K562 (cell line): Measurements from ENCODE around the gene DAAM1.

ENCODE experiments used
- CTCF ChIP-seq, 3 experiments: IDR thresholded peaks in 2 of 3; conservative IDR thresholded peaks in 1 of 3; 2 replicates each; pipeline ENCODE4 v1.5.1; 2011 to 2012; ENCODE audit warnings: low read length in 3 of 3, mild to moderate bottlenecking in 3 of 3, control low read depth in 2 of 3, improper control_type of control experiment in 1 of 3, inconsistent platforms in 1 of 3, low read depth in 1 of 3, mixed read lengths in 1 of 3, moderate library complexity in 1 of 3; ENCODE audit not compliant: insufficient read depth in 2 of 3
- EHMT2 ChIP-seq: fragments of 450-650 bp; IDR thresholded peaks from 2 replicates; pipeline ENCODE4 v1.6.1; 2018; ENCODE audit warnings: antibody characterized with exemption
- GATA2 ChIP-seq: sonication (generic); formaldehyde crosslinking; IDR thresholded peaks from 2 replicates; pipeline ENCODE4 v1.4.0; 2020; ENCODE audit warnings: mild to moderate bottlenecking, missing genetic modification reagents
- IFI16 ChIP-seq: fragments of 250-450 bp; sonication (Bioruptor Pico); IDR thresholded peaks from 2 replicates; pipeline ENCODE4 v2.1.2; 2022; ENCODE audit warnings: mild to moderate bottlenecking, inconsistent platforms
- JUN ChIP-seq, 2 experiments: sonication (generic) in 1 of 2; formaldehyde crosslinking in 1 of 2; IDR thresholded peaks; 2 replicates each; pipeline versions ENCODE4 v1.6.1 to v1.8.0; 2012 to 2022; ENCODE audit warnings: borderline replicate concordance in 2 of 2, mild to moderate bottlenecking in 2 of 2, improper control_type of control experiment in 1 of 2, low read depth in 1 of 2, low read length in 1 of 2, missing genetic modification reagents in 1 of 2
- JUND ChIP-seq, 2 experiments: IDR thresholded peaks; 2 replicates in 1 of 2; 3 replicates in 1 of 2; pipeline ENCODE4 v1.6.1; 2011; ENCODE audit warnings: borderline replicate concordance in 2 of 2, low read depth in 2 of 2, low read length in 2 of 2, improper control_type of control experiment in 1 of 2, missing biosample characterization in 1 of 2, missing genetic modification characterization in 1 of 2, missing genetic modification reagents in 1 of 2
- NFIX ChIP-seq: fragments of 250-450 bp; sonication (Bioruptor Pico); IDR thresholded peaks from 2 replicates; pipeline ENCODE4 v1.4.0; 2020; ENCODE audit warnings: low read depth, mild to moderate bottlenecking, moderate library complexity
- PHB ChIP-seq: fragments of 250-450 bp; sonication (Bioruptor Pico); IDR thresholded peaks from 2 replicates; pipeline ENCODE4 v1.5.0; 2021
- RAD51 ChIP-seq: fragments of 450-650 bp; IDR thresholded peaks from 2 replicates; pipeline ENCODE4 v1.7.1; 2016; ENCODE audit warnings: low read depth, mild to moderate bottlenecking, borderline replicate concordance
- SRF ChIP-seq, 2 experiments: fragments of 250-450, 450-650 bp in 1 of 2; sonication (Bioruptor Pico) in 1 of 2; sonication (generic) in 1 of 2; formaldehyde crosslinking; IDR thresholded peaks; 2 replicates each; pipeline versions ENCODE4 v1.5.0 to v1.5.1; 2020 to 2022; ENCODE audit warnings: mild to moderate bottlenecking in 1 of 2, missing genetic modification reagents in 1 of 2
- TAF1 ChIP-seq: IDR thresholded peaks from 2 replicates; pipeline ENCODE4 v1.6.1; 2011; ENCODE audit warnings: mild to moderate bottlenecking, low read length, moderate library complexity; ENCODE audit not compliant: insufficient read depth, control insufficient read depth, severe bottlenecking; ENCODE audit errors: extremely low read depth
- TCF7 ChIP-seq: sonication (generic); IDR thresholded peaks from 2 replicates; pipeline ENCODE4 v1.6.1; 2016; ENCODE audit warnings: antibody characterized with exemption, borderline replicate concordance
- ZBTB11 ChIP-seq, 3 experiments: fragments of 200-800 bp in 1 of 3; fragments of 250-450 bp in 1 of 3; fragments of 450-650 bp in 1 of 3; sonication (Bioruptor Pico) in 1 of 3; sonication (Bioruptor generic) in 1 of 3; formaldehyde crosslinking in 1 of 3; IDR thresholded peaks; 2 replicates each; pipeline versions ENCODE4 v1.6.1 to v1.8.0; 2016 to 2022; ENCODE audit warnings: mild to moderate bottlenecking in 2 of 3, missing genetic modification characterization in 2 of 3, missing compliant biosample characterization in 1 of 3, moderate library complexity in 1 of 3
- ZSCAN29 ChIP-seq: fragments of 450-650 bp; IDR thresholded peaks from 2 replicates; pipeline ENCODE4 v1.6.1; 2017

GRCh38 chr14:59241121-59241520 lies 52.7 kb downstream of the DAAM1 start:
- TF ChIP-seq TAF1 (no peak), JUND (IDR thresholded peaks at IDR 0.05; ENCODE audit: borderline replicate concordance, low read depth, low read length) (no peak), JUND (tag; IDR thresholded peaks at IDR 0.05; ENCODE audit: borderline replicate concordance, low read depth, low read length) (no peak), JUN (IDR thresholded peaks at IDR 0.05; ENCODE audit: borderline replicate concordance, low read depth, low read length) (no peak), JUN (CRISPR knock-in tag; IDR thresholded peaks at IDR 0.05; ENCODE audit: borderline replicate concordance) (no peak), PHB (CRISPR knock-in tag) (no peak), EHMT2 (no peak), RAD51 (no peak), IFI16 (CRISPR knock-in tag) (no peak), TCF7 (no peak), CTCF (IDR thresholded peaks at IDR 0.05 in 2 of 3, conservative IDR thresholded peaks at IDR 0.05 in 1 of 3; ENCODE audit: insufficient read depth in 2 of 3, low read depth in 1 of 3, low read length in 3 of 3) (no peak), GATA2 (CRISPR knock-in tag) (no peak), SRF (CRISPR knock-in tag; IDR thresholded peaks at IDR 0.05) (no peak), NFIX (no peak), ZSCAN29 (no peak), ZBTB11 (CRISPR knock-in tag; IDR thresholded peaks at IDR 0.05) (no peak)
